ENCODE measurements around the gene PRKCH. TPM values are rescaled to one million over a fixed set of nuclear protein-coding genes. Genes with fewer than 3 reads are reported as not detected.

The PRKCH gene
- polyA plus RNA-seq, 2 of the 4 experiments (the other 2 are of a cell fraction), result 10.0 to 10.2 TPM

DNA sequence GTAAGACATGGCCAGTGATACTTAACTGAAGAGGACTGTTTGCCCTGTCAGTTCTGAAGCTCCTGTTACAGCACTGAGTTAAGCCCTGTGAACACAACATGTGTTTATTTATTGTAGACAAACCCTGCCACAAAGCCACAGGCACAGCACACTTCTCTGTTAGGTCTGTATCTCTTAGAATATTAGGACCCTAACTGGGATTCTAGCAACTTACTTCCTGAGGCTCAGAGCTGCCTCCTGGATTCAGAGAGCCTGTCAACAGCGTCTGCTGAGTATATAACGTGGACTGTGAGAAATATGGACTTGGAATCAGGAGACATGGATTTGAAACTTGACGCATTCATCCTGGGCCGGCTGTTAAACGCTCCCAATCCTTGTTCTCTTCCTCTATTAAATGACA, 238.9 kb downstream of the PRKCH start:
- no peaks in the 10 kb centered on the region for H3K9me3 ChIP-seq
- FAIRE-seq (no peak), ATAC-seq (no peak; a peak in 1 of 6 replicates), DNase-seq (ENCODE audit: low read depth in 1 of 2, low spot score in 1 of 2) (peak in 1 of 2 experiments; percentile 54)
- H3K4me2 ChIP-seq, result peak overlapping the region; percentile 82
- peaks cover 92% of the 10 kb centered on the region for H3K4me1 ChIP-seq
- peak overlapping the region; percentile 38 for H3K4me3 ChIP-seq
- POLR2A ChIA-PET, result interaction anchor here (0.6 to 7.6 kb wide), 12 partner anchors 23 to 274 kb away, joined by 3 to 107 read pairs (median 7); partner anchors contain the start of genes HIF1A and SNAPC1
- peak overlapping the region; percentile 96 to 99 for H3K27ac ChIP-seq
- CTCF ChIA-PET, result interaction anchor here (0.7 to 3.8 kb wide), 26 partner anchors 9 to 277 kb away, joined by 3 to 28 read pairs (median 4); partner anchors contain the start of gene HIF1A
- TF ChIP-seq EP300 (IDR thresholded peaks at IDR 0.05), result no peak
- peak; percentile 68 for TF ChIP-seq HOXA7 (CRISPR knock-in tag; IDR thresholded peaks at IDR 0.05)
- TF ChIP-seq, protein P1, sequence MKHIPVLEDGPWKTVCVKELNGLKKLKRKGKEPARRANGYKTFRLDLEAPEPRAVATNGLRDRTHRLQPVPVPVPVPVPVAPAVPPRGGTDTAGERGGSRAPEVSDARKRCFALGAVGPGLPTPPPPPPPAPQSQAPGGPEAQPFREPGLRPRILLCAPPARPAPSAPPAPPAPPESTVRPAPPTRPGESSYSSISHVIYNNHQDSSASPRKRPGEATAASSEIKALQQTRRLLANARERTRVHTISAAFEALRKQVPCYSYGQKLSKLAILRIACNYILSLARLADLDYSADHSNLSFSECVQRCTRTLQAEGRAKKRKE (CRISPR knock-in tag; IDR thresholded peaks at IDR 0.05; ENCODE audit: low read depth), result peak; percentile 42; the same call in 1 of the 2 replicates
- TF ChIP-seq, protein P2, sequence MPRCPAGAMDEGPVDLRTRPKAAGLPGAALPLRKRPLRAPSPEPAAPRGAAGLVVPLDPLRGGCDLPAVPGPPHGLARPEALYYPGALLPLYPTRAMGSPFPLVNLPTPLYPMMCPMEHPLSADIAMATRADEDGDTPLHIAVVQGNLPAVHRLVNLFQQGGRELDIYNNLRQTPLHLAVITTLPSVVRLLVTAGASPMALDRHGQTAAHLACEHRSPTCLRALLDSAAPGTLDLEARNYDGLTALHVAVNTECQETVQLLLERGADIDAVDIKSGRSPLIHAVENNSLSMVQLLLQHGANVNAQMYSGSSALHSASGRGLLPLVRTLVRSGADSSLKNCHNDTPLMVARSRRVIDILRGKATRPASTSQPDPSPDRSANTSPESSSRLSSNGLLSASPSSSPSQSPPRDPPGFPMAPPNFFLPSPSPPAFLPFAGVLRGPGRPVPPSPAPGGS (IDR thresholded peaks at IDR 0.05), result no peak
- TF ChIP-seq HEYL (CRISPR knock-in tag; IDR thresholded peaks at IDR 0.05), result no peak; the same call in 1 of the 2 replicates
- TF ChIP-seq MYC (IDR thresholded peaks at IDR 0.05; ENCODE audit: borderline replicate concordance, low read length), result no peak
- peak; percentile 59; the same call in 1 of the 2 replicates for TF ChIP-seq EHF (CRISPR knock-in tag; IDR thresholded peaks at IDR 0.05)
- TF ChIP-seq TP53 (CRISPR knock-in tag; IDR thresholded peaks at IDR 0.05), result 0 out of 2 replicates have a peak, but pooled peaks have one; percentile 9
- TF ChIP-seq FOSB (CRISPR knock-in tag; IDR thresholded peaks at IDR 0.05), result no peak; the same call in 1 of the 2 replicates
- TF ChIP-seq BHLHE40 (IDR thresholded peaks at IDR 0.05; ENCODE audit: low read depth, low read length), result no peak
- 0 out of 2 replicates have a peak, but pooled peaks have one; percentile 10 for TF ChIP-seq HOXB5 (CRISPR knock-in tag; IDR thresholded peaks at IDR 0.05)
- TF ChIP-seq FOSL2 (IDR thresholded peaks at IDR 0.05), result no peak
- peak; percentile 39; the same call in 1 of the 2 replicates for TF ChIP-seq FOSL2 (CRISPR knock-in tag; IDR thresholded peaks at IDR 0.05)
- no peak for TF ChIP-seq ZFP36 (IDR thresholded peaks at IDR 0.05; ENCODE audit: borderline replicate concordance, partially characterized antibody)
- peak; percentile 39; the same call in 1 of the 2 replicates for TF ChIP-seq TFCP2L1 (CRISPR knock-in tag; IDR thresholded peaks at IDR 0.05)
- peak; percentile 85 for TF ChIP-seq RARB (CRISPR knock-in tag; IDR thresholded peaks at IDR 0.05)
- 43% methylated on average over 5 of the region's 5 CpGs for WGBS (ENCODE audit: missing lambda C conversion rate)

DNA sequence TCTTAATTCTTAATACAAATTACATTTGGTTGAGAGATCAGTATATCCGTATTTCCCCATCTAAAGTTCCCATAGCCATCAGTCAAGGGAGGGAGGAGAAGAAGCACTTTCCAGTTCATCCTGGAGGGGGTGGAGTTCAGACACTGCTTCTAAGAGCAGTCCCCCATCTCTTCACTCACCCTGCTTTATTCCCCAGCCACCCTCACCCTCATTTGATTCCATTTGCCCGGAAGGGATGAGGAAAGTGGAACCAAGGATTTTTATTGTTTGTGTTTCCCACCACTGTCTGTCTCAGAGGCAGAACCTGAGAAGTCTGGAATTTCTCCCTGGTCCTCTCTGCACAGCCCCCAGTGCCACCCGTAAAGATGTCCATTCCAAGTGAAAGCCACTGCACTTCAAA, 239.7 kb downstream of the PRKCH start:
- Histone ChIP-seq H3K4me3 (no peak overlapping the region), H3K9me3 (no peaks in the 10 kb centered on the region), H3K27ac (peak overlapping the region; percentile 96 to 99), H3K4me1 (peaks cover 92% of the 10 kb centered on the region), H3K4me2 (peak overlapping the region; percentile 82)
- peak; percentile 52 to 70 for ATAC-seq
- POLR2A ChIA-PET, result interaction anchor here (0.7 to 7.6 kb wide), 5 partner anchors 13 to 134 kb away, joined by 3 to 107 read pairs (median 5); partner anchors contain the start of gene HIF1A
- 4% methylated on average over 3 of the region's 3 CpGs for WGBS (ENCODE audit: missing lambda C conversion rate)
- CTCF ChIA-PET, result interaction anchor here (0.7 to 3.8 kb wide), 18 partner anchors 8 to 1222 kb away, joined by 3 to 28 read pairs (median 4); partner anchors contain the start of gene HIF1A
- FAIRE-seq, result no peak
- DNase-seq (ENCODE audit: low read depth in 1 of 2, low spot score in 1 of 2), result peak; percentile 72 to 86
- TF ChIP-seq HOXB13 (CRISPR knock-in tag; IDR thresholded peaks at IDR 0.05; ENCODE audit: low read depth) (0 out of 2 replicates have a peak, but pooled peaks have one; percentile 20), GATA3 (IDR thresholded peaks at IDR 0.05; ENCODE audit: borderline replicate concordance) (no peak), MYC (IDR thresholded peaks at IDR 0.05; ENCODE audit: borderline replicate concordance, low read length) (no peak), SMC3 (IDR thresholded peaks at IDR 0.05) (peak; percentile 51; the same call in 2 of the 3 replicates), EP300 (IDR thresholded peaks at IDR 0.05) (no peak; a peak in 1 of 5 replicates), FOSL2 (IDR thresholded peaks at IDR 0.05) (no peak), FOSL2 (CRISPR knock-in tag; IDR thresholded peaks at IDR 0.05) (no peak), SREBF2 (IDR thresholded peaks at IDR 0.05) (no peak), TFCP2L1 (CRISPR knock-in tag; IDR thresholded peaks at IDR 0.05) (no peak), MAFK (IDR thresholded peaks at IDR 0.05; ENCODE audit: partially characterized antibody) (no peak), HOXB5 (CRISPR knock-in tag; IDR thresholded peaks at IDR 0.05) (peak; percentile 14; the same call in 1 of the 2 replicates), RFX5 (IDR thresholded peaks at IDR 0.05) (no peak)
- TF ChIP-seq, protein P3, sequence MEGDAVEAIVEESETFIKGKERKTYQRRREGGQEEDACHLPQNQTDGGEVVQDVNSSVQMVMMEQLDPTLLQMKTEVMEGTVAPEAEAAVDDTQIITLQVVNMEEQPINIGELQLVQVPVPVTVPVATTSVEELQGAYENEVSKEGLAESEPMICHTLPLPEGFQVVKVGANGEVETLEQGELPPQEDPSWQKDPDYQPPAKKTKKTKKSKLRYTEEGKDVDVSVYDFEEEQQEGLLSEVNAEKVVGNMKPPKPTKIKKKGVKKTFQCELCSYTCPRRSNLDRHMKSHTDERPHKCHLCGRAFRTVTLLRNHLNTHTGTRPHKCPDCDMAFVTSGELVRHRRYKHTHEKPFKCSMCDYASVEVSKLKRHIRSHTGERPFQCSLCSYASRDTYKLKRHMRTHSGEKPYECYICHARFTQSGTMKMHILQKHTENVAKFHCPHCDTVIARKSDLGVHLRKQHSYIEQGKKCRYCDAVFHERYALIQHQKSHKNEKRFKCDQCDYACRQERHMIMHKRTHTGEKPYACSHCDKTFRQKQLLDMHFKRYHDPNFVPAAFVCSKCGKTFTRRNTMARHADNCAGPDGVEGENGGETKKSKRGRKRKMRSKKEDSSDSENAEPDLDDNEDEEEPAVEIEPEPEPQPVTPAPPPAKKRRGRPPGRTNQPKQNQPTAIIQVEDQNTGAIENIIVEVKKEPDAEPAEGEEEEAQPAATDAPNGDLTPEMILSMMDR (IDR thresholded peaks at IDR 0.05), result peak; percentile 34; the same call in 2 of the 3 replicates
- TF ChIP-seq, protein P4, sequence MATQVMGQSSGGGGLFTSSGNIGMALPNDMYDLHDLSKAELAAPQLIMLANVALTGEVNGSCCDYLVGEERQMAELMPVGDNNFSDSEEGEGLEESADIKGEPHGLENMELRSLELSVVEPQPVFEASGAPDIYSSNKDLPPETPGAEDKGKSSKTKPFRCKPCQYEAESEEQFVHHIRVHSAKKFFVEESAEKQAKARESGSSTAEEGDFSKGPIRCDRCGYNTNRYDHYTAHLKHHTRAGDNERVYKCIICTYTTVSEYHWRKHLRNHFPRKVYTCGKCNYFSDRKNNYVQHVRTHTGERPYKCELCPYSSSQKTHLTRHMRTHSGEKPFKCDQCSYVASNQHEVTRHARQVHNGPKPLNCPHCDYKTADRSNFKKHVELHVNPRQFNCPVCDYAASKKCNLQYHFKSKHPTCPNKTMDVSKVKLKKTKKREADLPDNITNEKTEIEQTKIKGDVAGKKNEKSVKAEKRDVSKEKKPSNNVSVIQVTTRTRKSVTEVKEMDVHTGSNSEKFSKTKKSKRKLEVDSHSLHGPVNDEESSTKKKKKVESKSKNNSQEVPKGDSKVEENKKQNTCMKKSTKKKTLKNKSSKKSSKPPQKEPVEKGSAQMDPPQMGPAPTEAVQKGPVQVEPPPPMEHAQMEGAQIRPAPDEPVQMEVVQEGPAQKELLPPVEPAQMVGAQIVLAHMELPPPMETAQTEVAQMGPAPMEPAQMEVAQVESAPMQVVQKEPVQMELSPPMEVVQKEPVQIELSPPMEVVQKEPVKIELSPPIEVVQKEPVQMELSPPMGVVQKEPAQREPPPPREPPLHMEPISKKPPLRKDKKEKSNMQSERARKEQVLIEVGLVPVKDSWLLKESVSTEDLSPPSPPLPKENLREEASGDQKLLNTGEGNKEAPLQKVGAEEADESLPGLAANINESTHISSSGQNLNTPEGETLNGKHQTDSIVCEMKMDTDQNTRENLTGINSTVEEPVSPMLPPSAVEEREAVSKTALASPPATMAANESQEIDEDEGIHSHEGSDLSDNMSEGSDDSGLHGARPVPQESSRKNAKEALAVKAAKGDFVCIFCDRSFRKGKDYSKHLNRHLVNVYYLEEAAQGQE (IDR thresholded peaks at IDR 0.05), result no peak
- TF ChIP-seq, protein P5, sequence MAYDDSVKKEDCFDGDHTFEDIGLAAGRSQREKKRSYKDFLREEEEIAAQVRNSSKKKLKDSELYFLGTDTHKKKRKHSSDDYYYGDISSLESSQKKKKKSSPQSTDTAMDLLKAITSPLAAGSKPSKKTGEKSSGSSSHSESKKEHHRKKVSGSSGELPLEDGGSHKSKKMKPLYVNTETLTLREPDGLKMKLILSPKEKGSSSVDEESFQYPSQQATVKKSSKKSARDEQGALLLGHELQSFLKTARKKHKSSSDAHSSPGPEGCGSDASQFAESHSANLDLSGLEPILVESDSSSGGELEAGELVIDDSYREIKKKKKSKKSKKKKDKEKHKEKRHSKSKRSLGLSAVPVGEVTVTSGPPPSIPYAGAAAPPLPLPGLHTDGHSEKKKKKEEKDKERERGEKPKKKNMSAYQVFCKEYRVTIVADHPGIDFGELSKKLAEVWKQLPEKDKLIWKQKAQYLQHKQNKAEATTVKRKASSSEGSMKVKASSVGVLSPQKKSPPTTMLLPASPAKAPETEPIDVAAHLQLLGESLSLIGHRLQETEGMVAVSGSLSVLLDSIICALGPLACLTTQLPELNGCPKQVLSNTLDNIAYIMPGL (CRISPR knock-in tag; IDR thresholded peaks at IDR 0.05; ENCODE audit: borderline replicate concordance), result no peak
- TF ChIP-seq, protein P1 (CRISPR knock-in tag; IDR thresholded peaks at IDR 0.05; ENCODE audit: low read depth), result peak; percentile 64; the same call in 1 of the 2 replicates

Measured in A549 (cell line).